Trophoblast cell (in vitro differentiated cells and primary cell): ENCODE measurements around the gene ZRANB1.

Source experiments
- DNase-seq, 2 donors: peaks; one replicate each; pipeline ENCODE4 v3.0.0-alpha.2; 2016
- H2AFZ ChIP-seq: 2 replicates; pipeline ENCODE4 v1.6.1; 2013; ENCODE audit warnings: low read length, moderate library complexity, mild to moderate bottlenecking; ENCODE audit not compliant: insufficient read depth, poor library complexity
- H2AK5ac ChIP-seq: 2 replicates; pipeline ENCODE4 v1.6.1; 2013; ENCODE audit warnings: mild to moderate bottlenecking, low read length
- H2BK120ac ChIP-seq: 2 replicates; pipeline ENCODE4 v1.6.1; 2013; ENCODE audit warnings: low read length, mild to moderate bottlenecking, moderate library complexity; ENCODE audit not compliant: insufficient read depth, poor library complexity
- H2BK12ac ChIP-seq: 2 replicates; pipeline ENCODE4 v1.6.1; 2013; ENCODE audit warnings: mild to moderate bottlenecking, low read length, moderate library complexity
- H2BK5ac ChIP-seq: 2 replicates; pipeline ENCODE4 v1.6.1; 2013; ENCODE audit warnings: low read length, low read depth, moderate library complexity, mild to moderate bottlenecking; ENCODE audit not compliant: poor library complexity
- H3K14ac ChIP-seq: 2 replicates; pipeline ENCODE4 v1.6.1; 2013; ENCODE audit warnings: mild to moderate bottlenecking, low read length
- H3K18ac ChIP-seq: 2 replicates; pipeline ENCODE4 v1.6.1; 2013; ENCODE audit warnings: mild to moderate bottlenecking, low read length
- H3K23ac ChIP-seq: 2 replicates; pipeline ENCODE4 v1.6.1; 2013; ENCODE audit warnings: low read length
- H3K27ac ChIP-seq: 2 replicates; pipeline ENCODE4 v1.5.1; 2013; ENCODE audit warnings: low read depth, mild to moderate bottlenecking, inconsistent platforms, low read length, moderate library complexity
- H3K27me3 ChIP-seq: 2 replicates; pipeline ENCODE4 v1.6.1; 2013; ENCODE audit warnings: inconsistent platforms, mild to moderate bottlenecking, low read length, moderate library complexity; ENCODE audit not compliant: insufficient read depth
- H3K36me3 ChIP-seq, 2 experiments: 1 replicate in 1 of 2; 2 replicates in 1 of 2; pipeline ENCODE4 v1.6.1; 2013; ENCODE audit warnings: low read length in 2 of 2, mild to moderate bottlenecking in 2 of 2, moderate library complexity in 1 of 2; ENCODE audit not compliant: insufficient read depth in 2 of 2, control insufficient read depth in 1 of 2
- H3K4ac ChIP-seq: 2 replicates; pipeline ENCODE4 v1.6.1; 2013; ENCODE audit warnings: low read depth, mild to moderate bottlenecking, low read length, moderate library complexity
- H3K4me1 ChIP-seq, 2 experiments: 1 replicate in 1 of 2; 2 replicates in 1 of 2; pipeline ENCODE4 v1.6.1; 2013; ENCODE audit warnings: low read length in 2 of 2, mild to moderate bottlenecking in 2 of 2, moderate library complexity in 1 of 2; ENCODE audit not compliant: insufficient read depth in 2 of 2, control insufficient read depth in 1 of 2
- H3K4me2 ChIP-seq: 2 replicates; pipeline ENCODE4 v1.6.1; 2013; ENCODE audit warnings: inconsistent platforms, mild to moderate bottlenecking, low read length, moderate library complexity
- H3K4me3 ChIP-seq: 2 replicates; pipeline ENCODE4 v1.5.1; 2013; ENCODE audit warnings: mild to moderate bottlenecking, low read depth, low read length, inconsistent platforms
- H3K79me1 ChIP-seq: one replicate; pipeline ENCODE4 v1.6.1; 2013; ENCODE audit warnings: low read length
- H3K79me2 ChIP-seq: 2 replicates; pipeline ENCODE4 v1.6.1; 2013; ENCODE audit warnings: low read length, mild to moderate bottlenecking; ENCODE audit not compliant: control insufficient read depth, insufficient read depth, poor library complexity
- H3K9ac ChIP-seq: 2 replicates; pipeline ENCODE4 v1.6.1; 2013; ENCODE audit warnings: mild to moderate bottlenecking, low read length
- H3K9me3 ChIP-seq: 2 replicates; pipeline ENCODE4 v1.6.1; 2013; ENCODE audit warnings: low read depth, mild to moderate bottlenecking, control low read depth, inconsistent platforms, low read length; ENCODE audit not compliant: insufficient read depth
- H4K12ac ChIP-seq: 2 replicates; pipeline ENCODE4 v1.6.1; 2013; ENCODE audit warnings: low read depth, mild to moderate bottlenecking, low read length, moderate library complexity
- H4K8ac ChIP-seq: 2 replicates; pipeline ENCODE4 v1.6.1; 2013; ENCODE audit warnings: low read depth, mild to moderate bottlenecking, low read length, moderate library complexity
- H4K91ac ChIP-seq: one replicate; pipeline ENCODE4 v1.6.1; 2013; ENCODE audit warnings: low read depth, mild to moderate bottlenecking, low read length, moderate library complexity
- WGBS: extraction: QIAGEN DNeasy Blood & Tissue Kit; methylation state at CpG from one replicate; pipeline ENCODE4 v1.1.7; 2013; ENCODE audit warnings: missing lambda C conversion rate; ENCODE audit not compliant: insufficient read length, insufficient coverage; ENCODE audit errors: extremely low coverage; 5-methylcytosine and 5-hydroxymethylcytosine counted together

ZRANB1 gene

DNA sequence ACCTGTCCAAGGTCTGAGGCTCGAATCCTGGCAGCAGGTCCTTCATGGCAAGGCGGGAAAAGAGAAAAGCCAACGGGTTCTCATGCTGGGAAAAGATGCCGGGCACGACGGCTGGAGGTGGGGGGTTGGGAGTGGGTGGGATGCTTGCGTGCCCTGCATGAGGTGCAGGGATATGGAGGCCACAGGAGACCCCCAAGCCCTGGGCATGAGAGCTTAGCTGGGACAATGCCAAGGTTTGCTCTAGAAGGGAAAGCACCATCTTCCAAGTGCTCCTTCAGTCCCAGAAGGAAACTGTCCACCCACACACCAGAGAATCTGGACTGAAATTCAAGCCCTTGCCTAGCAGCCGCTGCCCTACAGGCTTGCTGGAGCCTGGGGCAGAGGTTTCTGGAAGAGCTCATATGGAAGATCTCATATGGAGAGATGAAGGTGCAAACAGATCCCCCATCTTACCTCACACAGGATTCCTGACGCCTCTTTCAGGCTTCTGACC, 64.3 kb downstream of the ZRANB1 start:
- Histone ChIP-seq H3K18ac (no peak overlapping the region), H3K9ac (no peak overlapping the region), H2AK5ac (no peak overlapping the region), H3K79me2 (no peaks in the 10 kb centered on the region), H3K4me2 (no peak overlapping the region), H3K9me3 (peaks cover 4% of the 10 kb centered on the region), H2BK12ac (no peak overlapping the region), H2AFZ (no peak overlapping the region), H3K36me3 (peaks cover 41 to 47% of the 10 kb centered on the region in 2 experiments), H3K14ac (no peak overlapping the region), H4K12ac (no peak overlapping the region), H3K27ac (no peak overlapping the region), H2BK120ac (no peak overlapping the region), H3K23ac (no peak overlapping the region), H3K27me3 (no peaks in the 10 kb centered on the region), H3K4me1 (peaks cover 4 to 5% of the 10 kb centered on the region in 2 experiments), H4K8ac (no peak overlapping the region), H4K91ac (no peak overlapping the region), H3K4ac (no peak overlapping the region), H3K4me3 (no peak overlapping the region), H3K79me1 (no peaks in the 10 kb centered on the region), H2BK5ac (no peak overlapping the region)
- DNase-seq = no peak
- no CpG with 5 or more reads among the region's 9 CpGs for WGBS

DNA sequence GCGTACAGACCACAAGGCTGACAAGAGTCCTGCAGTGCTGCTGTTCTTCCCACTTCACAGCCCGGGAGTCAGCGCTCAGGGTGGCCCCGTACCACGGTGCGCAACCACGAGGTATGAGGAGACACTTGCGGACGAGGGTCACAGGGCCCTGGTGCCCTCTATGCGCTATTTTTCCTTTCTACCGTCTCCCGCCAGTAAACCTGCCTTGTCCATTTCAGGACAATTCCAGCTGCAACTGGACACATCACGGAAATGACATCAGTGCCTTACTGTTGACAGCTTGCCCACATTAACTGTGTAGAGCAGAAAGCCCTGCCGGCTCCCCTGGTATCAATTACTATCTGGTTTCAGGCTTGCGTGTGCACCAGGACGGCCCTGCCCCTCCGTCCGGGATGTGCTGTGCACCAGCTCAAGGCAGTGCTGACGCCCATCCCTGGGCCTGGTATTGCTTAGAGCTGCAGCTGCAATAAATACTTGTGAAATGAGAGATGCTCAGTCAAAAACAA, 65.1 kb downstream of the ZRANB1 start:
- Histone ChIP-seq H4K12ac (no peak overlapping the region), H3K36me3 (peaks cover 37 to 42% of the 10 kb centered on the region in 2 experiments), H3K79me1 (no peaks in the 10 kb centered on the region), H3K27me3 (no peaks in the 10 kb centered on the region), H2BK5ac (no peak overlapping the region), H3K4me3 (no peak overlapping the region), H2AK5ac (no peak overlapping the region), H3K9me3 (peaks cover 4% of the 10 kb centered on the region), H3K18ac (no peak overlapping the region), H2AFZ (no peak overlapping the region), H3K4me1 (peaks cover 5% of the 10 kb centered on the region in 2 experiments), H4K8ac (no peak overlapping the region), H3K4me2 (no peak overlapping the region), H4K91ac (no peak overlapping the region), H3K27ac (no peak overlapping the region), H2BK120ac (no peak overlapping the region), H3K9ac (no peak overlapping the region), H3K23ac (no peak overlapping the region), H3K4ac (no peak overlapping the region), H3K14ac (no peak overlapping the region), H3K79me2 (no peaks in the 10 kb centered on the region), H2BK12ac (no peak overlapping the region)
- WGBS = no CpG with 5 or more reads among the region's 19 CpGs
- DNase-seq = no peak

DNA sequence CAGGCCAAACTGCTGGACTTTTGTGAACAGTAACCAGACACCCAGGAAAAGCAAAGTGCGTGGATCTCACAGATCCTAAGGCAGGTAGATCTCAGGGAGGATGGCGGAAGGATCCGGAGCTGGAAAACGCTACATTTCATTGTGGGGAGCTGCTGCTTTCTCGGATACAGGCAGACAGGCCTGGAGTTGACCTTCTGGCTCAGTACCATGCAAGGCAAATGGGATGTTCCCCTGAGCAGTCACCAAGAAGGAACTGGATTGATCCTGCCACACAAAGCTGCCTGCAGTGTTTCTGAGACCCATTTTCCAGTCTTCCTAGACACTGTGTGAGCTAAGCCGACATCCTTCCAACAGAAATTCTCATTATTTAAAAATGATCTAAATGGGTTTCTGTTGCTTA, 65.5 kb downstream of the ZRANB1 start:
- Histone ChIP-seq H3K14ac (no peak overlapping the region), H3K9ac (no peak overlapping the region), H3K4me2 (no peak overlapping the region), H3K4ac (no peak overlapping the region), H2BK12ac (no peak overlapping the region), H2BK120ac (no peak overlapping the region), H4K8ac (no peak overlapping the region), H3K79me1 (no peaks in the 10 kb centered on the region), H3K36me3 (peaks cover 37 to 42% of the 10 kb centered on the region in 2 experiments), H4K12ac (no peak overlapping the region), H3K9me3 (peaks cover 4% of the 10 kb centered on the region), H3K27me3 (no peaks in the 10 kb centered on the region), H3K27ac (no peak overlapping the region), H3K4me1 (peaks cover 5 to 7% of the 10 kb centered on the region in 2 experiments), H2AK5ac (no peak overlapping the region), H2AFZ (no peak overlapping the region), H3K79me2 (no peaks in the 10 kb centered on the region), H3K18ac (peak overlapping the region; percentile 3), H4K91ac (no peak overlapping the region), H3K23ac (no peak overlapping the region), H2BK5ac (no peak overlapping the region), H3K4me3 (no peak overlapping the region)
- WGBS = no CpG with 5 or more reads among the region's 6 CpGs
- DNase-seq = no peak

DNA sequence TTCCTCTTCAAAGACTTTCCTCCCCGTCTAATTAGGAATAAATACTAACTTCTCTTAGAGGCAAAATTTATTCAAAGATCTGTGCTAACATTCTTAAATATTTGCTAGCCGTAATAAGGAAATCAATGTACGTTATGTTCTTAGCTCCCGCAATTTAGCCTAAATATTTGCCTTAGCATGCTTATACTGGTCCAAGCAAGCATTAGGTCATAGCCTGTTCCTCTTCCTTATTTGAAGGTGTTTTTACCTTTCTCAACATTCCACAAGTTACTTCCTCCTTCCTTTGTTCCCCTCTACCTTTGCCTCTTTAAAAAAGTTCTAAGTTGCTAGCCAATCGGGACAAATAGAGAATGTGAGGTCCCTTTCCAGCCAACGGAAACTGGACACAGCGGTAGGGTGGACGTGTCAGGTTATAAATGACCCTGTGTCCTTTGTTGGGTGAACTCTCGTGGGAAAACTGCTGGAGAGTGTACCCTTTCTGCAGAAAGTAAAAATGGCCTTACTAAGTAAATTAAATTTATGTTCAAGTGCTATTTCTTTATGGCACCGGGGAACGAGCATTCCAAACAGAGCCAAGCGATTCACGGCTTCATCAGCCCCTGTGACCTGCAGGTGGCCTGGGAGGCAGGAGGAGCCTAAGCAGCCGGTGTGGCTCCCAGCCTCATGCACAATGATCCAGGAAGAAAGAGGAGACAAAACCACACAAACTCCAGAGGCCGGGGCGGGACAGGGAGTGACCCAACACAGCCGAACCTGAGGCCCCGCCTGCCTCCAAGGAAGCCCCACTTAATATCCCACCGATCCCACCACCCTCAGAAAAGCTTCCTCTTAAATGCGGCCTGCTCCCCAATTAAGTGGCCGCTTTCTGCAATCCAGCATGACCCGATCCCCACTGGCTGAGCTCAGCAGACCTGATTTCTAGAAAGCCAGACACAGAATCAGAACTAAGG, 67.0 kb downstream of the ZRANB1 start:
- Histone ChIP-seq H3K4me3 (no peak overlapping the region), H3K9ac (no peak overlapping the region), H2BK120ac (no peak overlapping the region), H2AK5ac (no peak overlapping the region), H2AFZ (no peak overlapping the region), H3K4ac (no peak overlapping the region), H3K9me3 (peaks cover 4% of the 10 kb centered on the region), H3K4me2 (no peak overlapping the region), H2BK12ac (no peak overlapping the region), H2BK5ac (no peak overlapping the region), H3K14ac (no peak overlapping the region), H3K79me1 (no peaks in the 10 kb centered on the region), H4K8ac (no peak overlapping the region), H3K23ac (no peak overlapping the region), H3K79me2 (no peaks in the 10 kb centered on the region), H4K12ac (no peak overlapping the region), H3K4me1 (peaks cover 5 to 7% of the 10 kb centered on the region in 2 experiments), H3K27me3 (no peaks in the 10 kb centered on the region), H4K91ac (no peak overlapping the region), H3K36me3 (peaks cover 30 to 32% of the 10 kb centered on the region in 2 experiments), H3K27ac (no peak overlapping the region), H3K18ac (no peak overlapping the region)
- no peak for DNase-seq
- WGBS = no CpG with 5 or more reads among the region's 22 CpGs
